ENCODE data around the gene HBD. TPM values are rescaled to one million over a fixed set of nuclear protein-coding genes. Genes with fewer than 3 reads are reported as not detected.

The HBD gene
- total RNA-seq, 4 donors from 2014 or later = 1.1 to 3.2 TPM; not detected in 2

- DNase-seq (ENCODE audit: low spot score) (no peak), ATAC-seq (ENCODE audit: low FRiP score) (no peak)
- TF ChIP-seq CTCF (IDR thresholded peaks at IDR 0.05) = no peak
Measured at GRCh38 chr11:5246772-5247471, 12.6 kb upstream of the HBD start.

GRCh38 chr11:5245155-5245554 lies 10.9 kb upstream of the HBD start:
- DNase-seq (ENCODE audit: low spot score) (no peak), ATAC-seq (ENCODE audit: low FRiP score) (no peak)
- TF ChIP-seq CTCF (IDR thresholded peaks at IDR 0.05) = no peak

- TF ChIP-seq CTCF (IDR thresholded peaks at IDR 0.05) = no peak
- ATAC-seq (ENCODE audit: low FRiP score) (no peak), DNase-seq (ENCODE audit: low spot score) (no peak)
Measured at GRCh38 chr11:5243816-5244180, 9.5 kb upstream of the HBD start.

- no peak for DNase-seq (ENCODE audit: low spot score)
- ATAC-seq (ENCODE audit: low FRiP score) = no peak
- TF ChIP-seq CTCF (IDR thresholded peaks at IDR 0.05) = no peak
Measured at GRCh38 chr11:5242933-5243815, 8.9 kb upstream of the HBD start.

- no peak for ATAC-seq (ENCODE audit: low FRiP score)
- TF ChIP-seq CTCF (IDR thresholded peaks at IDR 0.05) = no peak
- DNase-seq (ENCODE audit: low spot score) = no peak
Measured at GRCh38 chr11:5242208-5242607, 7.9 kb upstream of the HBD start.

GRCh38 chr11:5241458-5241857 lies 7.2 kb upstream of the HBD start:
- ATAC-seq (ENCODE audit: low FRiP score) = no peak
- no peak for DNase-seq (ENCODE audit: low spot score)
- no peak for TF ChIP-seq CTCF (IDR thresholded peaks at IDR 0.05)
